ENCODE measurements around the gene LMOD2.

Gene LMOD2

DNA sequence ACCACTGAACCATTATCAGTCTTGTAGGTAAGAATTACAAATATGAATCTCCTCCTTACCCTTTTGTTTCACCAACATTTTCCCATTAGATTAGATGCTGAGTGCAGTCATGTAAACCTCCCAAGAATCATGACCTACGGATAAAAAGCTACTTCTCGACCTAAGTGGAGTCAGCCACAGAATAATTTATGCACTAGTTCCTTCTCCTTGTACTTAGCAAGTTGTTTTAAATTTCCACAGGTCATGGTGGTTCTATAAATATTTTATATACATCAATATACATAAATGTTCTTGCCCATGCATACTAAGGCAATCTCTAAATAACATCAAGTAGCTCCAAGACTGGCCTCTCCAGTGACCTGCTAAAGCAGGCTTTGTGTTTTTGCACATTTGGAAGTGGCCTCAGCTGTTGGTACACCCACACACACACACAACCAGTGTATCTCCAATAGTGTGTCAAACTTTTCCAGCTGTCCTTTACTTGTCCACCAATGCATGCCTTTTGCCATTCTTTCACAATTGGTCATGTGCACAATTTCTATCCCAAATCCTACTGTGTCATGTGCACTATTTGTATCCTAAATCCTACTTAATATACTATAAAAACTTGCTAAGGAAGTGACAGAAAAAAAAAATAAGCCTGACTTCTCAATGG lies 21.5 kb downstream of the LMOD2 start:
- Histone ChIP-seq H3K79me2 (ENCODE audit: insufficient read depth, low read length) (no peaks in the 10 kb centered on the region), H3K36me3 (ENCODE audit: insufficient read depth, low read length) (peaks cover 5% of the 10 kb centered on the region; the same call in 1 of the 2 replicates), H3K27me3 (ENCODE audit: insufficient read depth, low read length, poor library complexity, severe bottlenecking) (no peaks in the 10 kb centered on the region), H3K9ac (ENCODE audit: low read depth, low read length, poor library complexity, severe bottlenecking) (no peak overlapping the region), H3K4me3 (ENCODE audit: low read length, poor library complexity, severe bottlenecking) (no peak overlapping the region), H3K9me2 (replicated peaks; ENCODE audit: low read depth, low read length) (no peaks in the 10 kb centered on the region), H4K20me1 (ENCODE audit: insufficient read depth, low read length, poor library complexity, severe bottlenecking) (no peaks in the 10 kb centered on the region), H3F3A (ENCODE audit: low read depth) (no peaks in the 10 kb centered on the region), H3K4me1 (ENCODE audit: insufficient read depth, low read length, poor library complexity, severe bottlenecking) (no peaks in the 10 kb centered on the region), H3K9me3 (ENCODE audit: insufficient read depth, low read depth, low read length) (no peaks in the 10 kb centered on the region), H3K4me2 (ENCODE audit: low read depth, low read length, poor library complexity, severe bottlenecking) (no peak overlapping the region), H2AFZ (ENCODE audit: low read length) (no peak overlapping the region)
- TF ChIP-seq EZH2phosphoT487 (IDR thresholded peaks at IDR 0.05; ENCODE audit: borderline replicate concordance), result no peak
- TF ChIP-seq, protein P1, sequence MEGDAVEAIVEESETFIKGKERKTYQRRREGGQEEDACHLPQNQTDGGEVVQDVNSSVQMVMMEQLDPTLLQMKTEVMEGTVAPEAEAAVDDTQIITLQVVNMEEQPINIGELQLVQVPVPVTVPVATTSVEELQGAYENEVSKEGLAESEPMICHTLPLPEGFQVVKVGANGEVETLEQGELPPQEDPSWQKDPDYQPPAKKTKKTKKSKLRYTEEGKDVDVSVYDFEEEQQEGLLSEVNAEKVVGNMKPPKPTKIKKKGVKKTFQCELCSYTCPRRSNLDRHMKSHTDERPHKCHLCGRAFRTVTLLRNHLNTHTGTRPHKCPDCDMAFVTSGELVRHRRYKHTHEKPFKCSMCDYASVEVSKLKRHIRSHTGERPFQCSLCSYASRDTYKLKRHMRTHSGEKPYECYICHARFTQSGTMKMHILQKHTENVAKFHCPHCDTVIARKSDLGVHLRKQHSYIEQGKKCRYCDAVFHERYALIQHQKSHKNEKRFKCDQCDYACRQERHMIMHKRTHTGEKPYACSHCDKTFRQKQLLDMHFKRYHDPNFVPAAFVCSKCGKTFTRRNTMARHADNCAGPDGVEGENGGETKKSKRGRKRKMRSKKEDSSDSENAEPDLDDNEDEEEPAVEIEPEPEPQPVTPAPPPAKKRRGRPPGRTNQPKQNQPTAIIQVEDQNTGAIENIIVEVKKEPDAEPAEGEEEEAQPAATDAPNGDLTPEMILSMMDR (conservative IDR thresholded peaks at IDR 0.05; ENCODE audit: low read length), result no peak

DNA sequence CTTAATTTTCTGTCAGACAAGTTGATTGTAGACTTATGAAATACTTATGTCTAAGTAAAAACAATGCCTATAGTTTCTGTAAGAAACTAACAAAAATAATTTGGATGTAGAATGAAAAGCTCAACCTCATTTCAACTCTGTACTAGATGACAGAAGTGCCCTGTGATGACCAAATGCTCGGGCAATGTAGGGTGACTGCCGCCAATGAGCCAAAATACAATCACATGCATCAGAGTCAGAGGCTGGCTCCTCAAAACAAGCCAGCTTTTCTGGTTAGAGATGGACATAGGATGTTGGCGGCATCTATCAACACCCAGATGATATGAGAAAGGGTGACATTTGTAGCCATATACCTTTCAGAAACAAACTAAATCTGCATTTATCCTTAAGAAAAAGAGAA lies 23.9 kb downstream of the LMOD2 start:
- Histone ChIP-seq H2AFZ (ENCODE audit: low read length) (no peak overlapping the region), H3K4me2 (ENCODE audit: low read depth, low read length, poor library complexity, severe bottlenecking) (no peak overlapping the region), H3F3A (ENCODE audit: low read depth) (no peaks in the 10 kb centered on the region), H3K36me3 (ENCODE audit: insufficient read depth, low read length) (peaks cover 18% of the 10 kb centered on the region; the same call in 1 of the 2 replicates), H3K4me1 (ENCODE audit: insufficient read depth, low read length, poor library complexity, severe bottlenecking) (no peaks in the 10 kb centered on the region), H4K20me1 (ENCODE audit: insufficient read depth, low read length, poor library complexity, severe bottlenecking) (no peaks in the 10 kb centered on the region), H3K9me2 (replicated peaks; ENCODE audit: low read depth, low read length) (no peaks in the 10 kb centered on the region), H3K79me2 (ENCODE audit: insufficient read depth, low read length) (no peaks in the 10 kb centered on the region), H3K9me3 (ENCODE audit: insufficient read depth, low read depth, low read length) (no peaks in the 10 kb centered on the region), H3K27me3 (ENCODE audit: insufficient read depth, low read length, poor library complexity, severe bottlenecking) (no peaks in the 10 kb centered on the region), H3K9ac (ENCODE audit: low read depth, low read length, poor library complexity, severe bottlenecking) (no peak overlapping the region), H3K4me3 (ENCODE audit: low read length, poor library complexity, severe bottlenecking) (no peak overlapping the region)
- no peak for TF ChIP-seq EZH2phosphoT487 (IDR thresholded peaks at IDR 0.05; ENCODE audit: borderline replicate concordance)
- TF ChIP-seq, protein P1 (conservative IDR thresholded peaks at IDR 0.05; ENCODE audit: low read length), result no peak

DNA sequence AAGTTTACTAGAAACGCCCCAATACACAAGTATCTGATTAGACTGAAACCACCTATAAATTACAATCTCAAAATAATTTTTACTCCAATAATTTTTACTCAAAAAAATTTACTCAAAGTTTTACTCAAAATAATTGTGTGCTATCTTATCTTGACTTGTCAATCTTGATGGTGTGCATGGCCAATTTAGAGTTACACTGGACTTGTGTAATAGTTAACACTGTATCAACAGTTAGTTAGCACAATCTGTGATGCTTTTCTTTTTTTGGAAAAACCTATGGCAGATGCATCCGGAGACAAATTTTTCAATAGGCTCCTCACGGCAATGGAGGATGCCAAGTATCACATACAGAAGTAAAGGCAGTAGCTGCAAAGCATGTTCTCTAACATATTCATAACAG lies 24.9 kb downstream of the LMOD2 start:
- Histone ChIP-seq H3K4me1 (ENCODE audit: insufficient read depth, low read length, poor library complexity, severe bottlenecking) (no peaks in the 10 kb centered on the region), H2AFZ (ENCODE audit: low read length) (no peak overlapping the region), H3K4me3 (ENCODE audit: low read length, poor library complexity, severe bottlenecking) (no peak overlapping the region), H3K9ac (ENCODE audit: low read depth, low read length, poor library complexity, severe bottlenecking) (no peak overlapping the region), H3K9me2 (replicated peaks; ENCODE audit: low read depth, low read length) (no peaks in the 10 kb centered on the region), H3K9me3 (ENCODE audit: insufficient read depth, low read depth, low read length) (no peaks in the 10 kb centered on the region), H3K36me3 (ENCODE audit: insufficient read depth, low read length) (peaks cover 21% of the 10 kb centered on the region; the same call in 1 of the 2 replicates), H4K20me1 (ENCODE audit: insufficient read depth, low read length, poor library complexity, severe bottlenecking) (no peaks in the 10 kb centered on the region), H3K4me2 (ENCODE audit: low read depth, low read length, poor library complexity, severe bottlenecking) (no peak overlapping the region), H3K27me3 (ENCODE audit: insufficient read depth, low read length, poor library complexity, severe bottlenecking) (no peaks in the 10 kb centered on the region), H3F3A (ENCODE audit: low read depth) (no peaks in the 10 kb centered on the region), H3K79me2 (ENCODE audit: insufficient read depth, low read length) (no peaks in the 10 kb centered on the region)
- TF ChIP-seq, protein P1 (conservative IDR thresholded peaks at IDR 0.05; ENCODE audit: low read length), result no peak
- no peak for TF ChIP-seq EZH2phosphoT487 (IDR thresholded peaks at IDR 0.05; ENCODE audit: borderline replicate concordance)
